ENCODE data around the gene XPO4. TPM values are rescaled to one million over a fixed set of nuclear protein-coding genes. Genes with fewer than 3 reads are reported as not detected.
"Not testable (repeated sequence)": the region's sequence is repeated elsewhere in the genome, so short reads cannot be mapped to it uniquely, and the experiment has no call there.

Gene XPO4
- total RNA-seq, 1 donor from 2014 or later, result 27.4 TPM

DNA sequence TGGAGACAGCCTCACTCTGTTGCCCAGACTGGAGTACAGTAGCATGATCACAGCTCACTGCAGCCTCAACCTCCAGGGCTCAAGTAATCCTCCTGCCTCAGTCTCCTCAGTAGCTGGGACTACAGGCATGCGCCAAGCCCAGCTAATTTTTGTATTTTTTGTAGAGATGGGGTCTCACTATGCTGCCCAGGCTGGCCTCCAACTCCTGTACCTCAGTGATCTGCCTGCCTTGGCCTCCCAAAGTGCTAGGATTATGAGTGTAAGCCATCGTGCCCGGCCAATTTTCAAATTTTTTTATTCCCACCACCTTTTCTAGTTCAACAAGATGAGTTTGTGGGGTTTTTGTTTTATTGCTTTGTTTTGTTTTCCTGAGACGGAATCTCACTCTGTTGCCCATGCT is 31.7 kb downstream of the XPO4 start:
- DNase-seq (no peak), ATAC-seq (ENCODE audit: low read depth) (no peak)
- peaks cover 28% of the 10 kb centered on the region for H3K4me1 Mint-ChIP-seq
- ChIA-PET POLR2A (no interaction called here), CTCF (interaction anchor here (0.7 kb wide), 1 partner anchor 193 kb away, joined by 3 read pairs; no protein-coding TSS in a partner anchor)
- H3K36me3 Mint-ChIP-seq (ENCODE audit: low read depth), result peaks cover 21% of the 10 kb centered on the region
- H3K4me3 Mint-ChIP-seq, result no peak overlapping the region
- H3K27ac Mint-ChIP-seq, result no peak overlapping the region
- intact Hi-C loops (cut with micrococcal nuclease), result no loop called here
- no peaks in the 10 kb centered on the region for H3K27me3 Mint-ChIP-seq
- no peaks in the 10 kb centered on the region for H3K9me3 Mint-ChIP-seq
- TF ChIP-seq, protein P1, sequence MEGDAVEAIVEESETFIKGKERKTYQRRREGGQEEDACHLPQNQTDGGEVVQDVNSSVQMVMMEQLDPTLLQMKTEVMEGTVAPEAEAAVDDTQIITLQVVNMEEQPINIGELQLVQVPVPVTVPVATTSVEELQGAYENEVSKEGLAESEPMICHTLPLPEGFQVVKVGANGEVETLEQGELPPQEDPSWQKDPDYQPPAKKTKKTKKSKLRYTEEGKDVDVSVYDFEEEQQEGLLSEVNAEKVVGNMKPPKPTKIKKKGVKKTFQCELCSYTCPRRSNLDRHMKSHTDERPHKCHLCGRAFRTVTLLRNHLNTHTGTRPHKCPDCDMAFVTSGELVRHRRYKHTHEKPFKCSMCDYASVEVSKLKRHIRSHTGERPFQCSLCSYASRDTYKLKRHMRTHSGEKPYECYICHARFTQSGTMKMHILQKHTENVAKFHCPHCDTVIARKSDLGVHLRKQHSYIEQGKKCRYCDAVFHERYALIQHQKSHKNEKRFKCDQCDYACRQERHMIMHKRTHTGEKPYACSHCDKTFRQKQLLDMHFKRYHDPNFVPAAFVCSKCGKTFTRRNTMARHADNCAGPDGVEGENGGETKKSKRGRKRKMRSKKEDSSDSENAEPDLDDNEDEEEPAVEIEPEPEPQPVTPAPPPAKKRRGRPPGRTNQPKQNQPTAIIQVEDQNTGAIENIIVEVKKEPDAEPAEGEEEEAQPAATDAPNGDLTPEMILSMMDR (IDR thresholded peaks at IDR 0.05), result no peak

DNA sequence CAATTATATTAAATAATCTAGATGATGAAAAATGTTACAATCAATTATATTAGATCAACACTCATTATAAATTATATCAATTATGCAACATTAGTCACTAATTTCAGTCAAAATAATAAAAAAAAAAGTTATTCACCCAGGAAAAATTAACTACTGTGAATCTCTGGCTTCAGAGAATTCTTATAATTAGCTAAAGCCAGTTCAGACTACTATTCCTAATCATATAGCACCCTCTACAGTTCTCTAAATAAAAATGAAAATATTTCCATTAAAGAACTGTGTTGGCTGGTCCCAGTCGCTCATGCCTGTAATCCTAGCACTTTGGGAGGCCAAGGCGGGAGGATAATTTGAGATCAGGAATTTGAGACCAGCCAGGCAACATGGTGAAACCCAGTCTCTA is 33.0 kb downstream of the XPO4 start:
- H3K9me3 Mint-ChIP-seq, result no peaks in the 10 kb centered on the region
- intact Hi-C loops (cut with micrococcal nuclease), result loop anchor here (2.0 kb wide), 1 partner anchor 29 kb away; no protein-coding TSS in a partner anchor
- TF ChIP-seq, protein P1 (IDR thresholded peaks at IDR 0.05), result no peak
- H3K4me1 Mint-ChIP-seq, result peaks cover 31% of the 10 kb centered on the region
- H3K27me3 Mint-ChIP-seq, result no peaks in the 10 kb centered on the region
- DNase-seq (no peak), ATAC-seq (ENCODE audit: low read depth) (no peak)
- H3K27ac Mint-ChIP-seq, result no peak overlapping the region
- no peak overlapping the region for H3K4me3 Mint-ChIP-seq
- POLR2A ChIA-PET, result interaction anchor here (0.7 kb wide), 1 partner anchor 96 kb away, joined by 4 read pairs; the partner anchor contains the start of gene EEF1AKMT1
- peaks cover 24% of the 10 kb centered on the region for H3K36me3 Mint-ChIP-seq (ENCODE audit: low read depth)
- CTCF ChIA-PET, result no interaction called here

DNA sequence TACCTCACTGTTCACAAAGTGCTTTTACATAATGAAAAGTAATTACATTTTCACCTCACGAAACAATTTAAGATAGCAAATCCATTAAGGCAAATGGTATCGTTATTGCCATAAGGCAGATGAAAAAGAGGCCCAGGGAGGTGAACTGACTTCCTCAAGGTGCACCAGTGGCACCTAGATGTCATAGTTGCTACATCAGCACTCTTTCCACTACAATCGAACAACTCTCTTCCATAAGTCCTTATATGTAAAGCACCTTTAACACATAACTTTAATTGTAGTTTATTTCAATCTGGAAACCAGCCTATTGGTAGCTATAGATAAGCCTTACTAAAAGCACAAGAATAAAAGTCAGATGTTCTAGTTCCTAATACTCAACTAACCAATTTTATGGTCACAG is 35.1 kb downstream of the XPO4 start:
- H3K27ac Mint-ChIP-seq, result no peak overlapping the region
- intact Hi-C loops (cut with micrococcal nuclease), result no loop called here
- H3K4me1 Mint-ChIP-seq, result peaks cover 13% of the 10 kb centered on the region
- POLR2A ChIA-PET, result no interaction called here
- peaks cover 29% of the 10 kb centered on the region for H3K36me3 Mint-ChIP-seq (ENCODE audit: low read depth)
- DNase-seq (no peak), ATAC-seq (ENCODE audit: low read depth) (no peak)
- CTCF ChIA-PET, result no interaction called here
- TF ChIP-seq, protein P1 (IDR thresholded peaks at IDR 0.05), result no peak
- no peak overlapping the region for H3K4me3 Mint-ChIP-seq
- H3K27me3 Mint-ChIP-seq, result no peaks in the 10 kb centered on the region
- no peaks in the 10 kb centered on the region for H3K9me3 Mint-ChIP-seq

DNA sequence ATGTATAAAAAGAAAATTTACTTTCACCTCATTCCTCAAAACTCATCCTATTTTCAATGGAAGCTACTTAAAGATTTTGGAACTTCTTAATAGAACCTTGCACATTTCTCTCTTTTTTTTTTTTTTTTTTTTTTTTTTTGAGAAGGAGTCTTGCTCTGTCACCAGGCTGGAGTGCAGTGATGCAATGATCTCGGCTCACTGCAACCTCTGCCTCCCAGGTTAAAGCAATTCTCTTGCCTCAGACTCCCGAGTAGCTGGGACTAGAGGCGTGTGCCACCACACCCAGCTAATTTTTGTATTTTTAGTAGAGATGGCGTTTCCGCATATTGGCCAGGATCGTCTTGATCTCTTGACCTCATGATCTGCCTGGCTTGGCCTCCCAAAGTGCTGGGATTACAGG is 40.9 kb downstream of the XPO4 start:
- H3K4me3 Mint-ChIP-seq; H3K27me3 Mint-ChIP-seq; ATAC-seq (ENCODE audit: low read depth); DNase-seq; H3K9me3 Mint-ChIP-seq; H3K27ac Mint-ChIP-seq; CTCF ChIA-PET; H3K4me1 Mint-ChIP-seq; intact Hi-C loops (cut with micrococcal nuclease); POLR2A ChIA-PET: not testable (repeated sequence)
- H3K36me3 Mint-ChIP-seq (ENCODE audit: low read depth), result peaks cover 50% of the 10 kb centered on the region

DNA sequence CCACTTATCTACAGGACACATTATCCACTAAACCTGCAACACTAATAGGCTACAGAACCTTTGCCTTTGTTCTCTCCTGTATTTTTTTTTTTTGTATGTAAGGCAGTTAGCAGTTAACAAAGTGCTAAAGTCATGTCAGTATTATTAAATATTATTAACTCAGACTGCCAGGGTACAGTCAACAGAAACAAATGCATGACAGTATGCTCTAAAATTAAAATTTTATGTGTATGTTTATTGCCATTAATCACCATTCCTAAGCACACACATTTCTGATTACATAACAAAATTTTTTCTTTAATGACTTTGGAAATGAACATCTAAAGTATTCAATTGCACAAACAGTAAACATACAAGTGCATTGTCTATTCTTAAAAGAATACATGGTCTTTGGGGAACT is 41.7 kb downstream of the XPO4 start:
- intact Hi-C loops (cut with micrococcal nuclease), result no loop called here
- Mint-ChIP-seq H3K27me3 (no peaks in the 10 kb centered on the region), H3K36me3 (ENCODE audit: low read depth) (peaks cover 51% of the 10 kb centered on the region), H3K4me1 (peaks cover 3% of the 10 kb centered on the region), H3K4me3 (no peak overlapping the region), H3K9me3 (no peaks in the 10 kb centered on the region), H3K27ac (no peak overlapping the region)
- TF ChIP-seq, protein P1 (IDR thresholded peaks at IDR 0.05), result no peak
- POLR2A ChIA-PET, result no interaction called here
- DNase-seq, result no peak
- CTCF ChIA-PET, result no interaction called here
- ATAC-seq (ENCODE audit: low read depth), result no peak

DNA sequence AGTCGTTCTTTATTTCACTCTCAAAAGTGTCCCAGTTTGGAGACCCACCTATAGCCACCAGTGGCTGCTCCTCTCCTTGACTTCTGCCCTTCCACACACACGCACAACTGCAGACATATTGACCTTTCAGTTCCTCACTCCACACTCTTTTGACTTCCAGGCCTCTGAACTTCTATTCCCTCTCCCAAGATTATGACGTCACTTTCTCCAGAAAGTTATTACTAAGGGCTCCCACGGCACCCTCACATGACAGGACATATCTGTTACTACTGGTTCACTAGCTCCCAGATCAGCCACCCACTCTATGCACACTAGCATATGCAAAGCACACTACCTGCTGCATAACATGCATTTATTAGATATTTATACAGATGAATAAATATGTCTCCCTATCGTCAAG is 45.9 kb downstream of the XPO4 start:
- no peak for DNase-seq
- Mint-ChIP-seq H3K36me3 (ENCODE audit: low read depth) (peaks cover 53% of the 10 kb centered on the region), H3K4me1 (no peaks in the 10 kb centered on the region), H3K4me3 (no peak overlapping the region), H3K27me3 (no peaks in the 10 kb centered on the region), H3K9me3 (no peaks in the 10 kb centered on the region), H3K27ac (no peak overlapping the region)
- TF ChIP-seq, protein P1 (IDR thresholded peaks at IDR 0.05), result no peak
- ChIA-PET POLR2A (no interaction called here), CTCF (interaction anchor here (1.3 kb wide), 1 partner anchor 28 kb away, joined by 3 read pairs; no protein-coding TSS in a partner anchor)
- intact Hi-C loops (cut with micrococcal nuclease), result no loop called here
- ATAC-seq (ENCODE audit: low read depth), result no peak
